ENCODE results near the gene GPC5.

GPC5 gene

GRCh38 chr13:92575777-92576176, 1177.4 kb downstream of the GPC5 start:
- DNase-seq (ENCODE audit: extremely low read depth, insufficient read length): no peak
- Histone ChIP-seq H3K4me3 (replicated peaks; ENCODE audit: low read depth, low read length) (no peak overlapping the region), H3K27me3 (replicated peaks; ENCODE audit: control insufficient read depth, insufficient read depth, low read length) (no peaks in the 10 kb centered on the region), H3K36me3 (ENCODE audit: control insufficient read depth, insufficient read depth, low read length) (no peaks in the 10 kb centered on the region)
- TF ChIP-seq CTCF (IDR thresholded peaks at IDR 0.05; ENCODE audit: insufficient read depth, low read length, poor library complexity, severe bottlenecking): no peak

- no peak for TF ChIP-seq CTCF (IDR thresholded peaks at IDR 0.05; ENCODE audit: insufficient read depth, low read length, poor library complexity, severe bottlenecking)
- no peak for DNase-seq (ENCODE audit: extremely low read depth, insufficient read length)
- H3K36me3 ChIP-seq (ENCODE audit: control insufficient read depth, insufficient read depth, low read length): no peaks in the 10 kb centered on the region
- H3K4me3 ChIP-seq (replicated peaks; ENCODE audit: low read depth, low read length): no peak overlapping the region
- H3K27me3 ChIP-seq (replicated peaks; ENCODE audit: control insufficient read depth, insufficient read depth, low read length): no peaks in the 10 kb centered on the region
These were observed 1179.9 kb downstream of the GPC5 start for GRCh38 chr13:92578358-92578757.

- no peaks in the 10 kb centered on the region for H3K27me3 ChIP-seq (replicated peaks; ENCODE audit: control insufficient read depth, insufficient read depth, low read length)
- no peak for DNase-seq (ENCODE audit: extremely low read depth, insufficient read length)
- H3K36me3 ChIP-seq (ENCODE audit: control insufficient read depth, insufficient read depth, low read length): no peaks in the 10 kb centered on the region
- no peak overlapping the region for H3K4me3 ChIP-seq (replicated peaks; ENCODE audit: low read depth, low read length)
- no peak for TF ChIP-seq CTCF (IDR thresholded peaks at IDR 0.05; ENCODE audit: insufficient read depth, low read length, poor library complexity, severe bottlenecking)
These were observed 1191.5 kb downstream of the GPC5 start for GRCh38 chr13:92589955-92590354.

- TF ChIP-seq CTCF (IDR thresholded peaks at IDR 0.05; ENCODE audit: insufficient read depth, low read length, poor library complexity, severe bottlenecking): no peak
- DNase-seq (ENCODE audit: extremely low read depth, insufficient read length): no peak
- Histone ChIP-seq H3K27me3 (replicated peaks; ENCODE audit: control insufficient read depth, insufficient read depth, low read length) (no peaks in the 10 kb centered on the region), H3K4me3 (replicated peaks; ENCODE audit: low read depth, low read length) (no peak overlapping the region), H3K36me3 (ENCODE audit: control insufficient read depth, insufficient read depth, low read length) (no peaks in the 10 kb centered on the region)
These were observed 1192.1 kb downstream of the GPC5 start for GRCh38 chr13:92590503-92590908.

- no peaks in the 10 kb centered on the region for H3K36me3 ChIP-seq (ENCODE audit: control insufficient read depth, insufficient read depth, low read length)
- no peak for DNase-seq (ENCODE audit: extremely low read depth, insufficient read length)
- H3K4me3 ChIP-seq (replicated peaks; ENCODE audit: low read depth, low read length): no peak overlapping the region
- no peak for TF ChIP-seq CTCF (IDR thresholded peaks at IDR 0.05; ENCODE audit: insufficient read depth, low read length, poor library complexity, severe bottlenecking)
- no peaks in the 10 kb centered on the region for H3K27me3 ChIP-seq (replicated peaks; ENCODE audit: control insufficient read depth, insufficient read depth, low read length)
These were observed 1192.7 kb downstream of the GPC5 start for GRCh38 chr13:92591117-92591516.

GRCh38 chr13:92592757-92593156, 1194.3 kb downstream of the GPC5 start:
- DNase-seq (ENCODE audit: extremely low read depth, insufficient read length): no peak
- TF ChIP-seq CTCF (IDR thresholded peaks at IDR 0.05; ENCODE audit: insufficient read depth, low read length, poor library complexity, severe bottlenecking): no peak
- Histone ChIP-seq H3K4me3 (replicated peaks; ENCODE audit: low read depth, low read length) (no peak overlapping the region), H3K27me3 (replicated peaks; ENCODE audit: control insufficient read depth, insufficient read depth, low read length) (no peaks in the 10 kb centered on the region), H3K36me3 (ENCODE audit: control insufficient read depth, insufficient read depth, low read length) (no peaks in the 10 kb centered on the region)

Data from GM06990 (cell line).